G401.6 (cell line): ENCODE results near the gene FAM177A1.
A peak's percentile ranks its signal among the peaks of the same experiment; 100 is the strongest.
"Not testable (repeated sequence)": the region's sequence is repeated elsewhere in the genome, so short reads cannot be mapped to it uniquely, and the experiment has no call there.

Experiments
- FAIRE-seq: peaks from 2 replicates; lab custom pipeline; 2012; peaks lifted over from hg19 to GRCh38; lab: Jason Lieb, UNC

The FAM177A1 gene

GRCh38 chr14:35046048-35046750 lies at the start of gene FAM177A1:
Gene FAM177A1, plus strand, starts transcription at chr14:35046272. Its CDS starts 192 bp downstream, at chr14:35046464.
- no peak for FAIRE-seq

GRCh38 chr14:34997762-34998161 lies 48.3 kb upstream of the FAM177A1 start:
- no peak for FAIRE-seq

- no peak for FAIRE-seq
Measured at GRCh38 chr14:34999500-34999899, 46.6 kb upstream of the FAM177A1 start.

GRCh38 chr14:35001621-35002020 lies 44.5 kb upstream of the FAM177A1 start:
- no peak for FAIRE-seq

- FAIRE-seq = no peak
Measured at GRCh38 chr14:35004839-35005238, 41.2 kb upstream of the FAM177A1 start.

GRCh38 chr14:35016568-35016967 lies 29.5 kb upstream of the FAM177A1 start:
- FAIRE-seq = no peak

- FAIRE-seq = no peak
Measured at GRCh38 chr14:35020713-35021112, 25.4 kb upstream of the FAM177A1 start.

- FAIRE-seq = peak; percentile 54
Measured at GRCh38 chr14:35028435-35028834, 17.6 kb upstream of the FAM177A1 start.

GRCh38 chr14:35032562-35032961 lies 13.5 kb upstream of the FAM177A1 start:
- FAIRE-seq = no peak

- no peak for FAIRE-seq
Measured at GRCh38 chr14:35034440-35034833, 11.6 kb upstream of the FAM177A1 start.

- FAIRE-seq = not testable (repeated sequence)
Measured at GRCh38 chr14:35034944-35035554, 11.0 kb upstream of the FAM177A1 start.

- not testable (repeated sequence) for FAIRE-seq
Measured at GRCh38 chr14:35038312-35038711, 7.8 kb upstream of the FAM177A1 start.

- FAIRE-seq = no peak
Measured at GRCh38 chr14:35042632-35043031, 3.4 kb upstream of the FAM177A1 start.

GRCh38 chr14:35043046-35043445 lies 3.0 kb upstream of the FAM177A1 start:
- FAIRE-seq = no peak

- FAIRE-seq = no peak
Measured at GRCh38 chr14:35044939-35045797, 904 bp upstream of the FAM177A1 start.

- no peak for FAIRE-seq
Measured at GRCh38 chr14:35045798-35046047, 349 bp upstream of the FAM177A1 start.

- FAIRE-seq = no peak
Measured at GRCh38 chr14:35046751-35047536, 872 bp downstream of the FAM177A1 start.

- no peak for FAIRE-seq
Measured at GRCh38 chr14:35047976-35048513, 2.0 kb downstream of the FAM177A1 start.

GRCh38 chr14:35050652-35051051 lies 4.6 kb downstream of the FAM177A1 start:
- FAIRE-seq = no peak

GRCh38 chr14:35051796-35052195 lies 5.7 kb downstream of the FAM177A1 start:
- no peak for FAIRE-seq

- no peak for FAIRE-seq
Measured at GRCh38 chr14:35052637-35053036, 6.6 kb downstream of the FAM177A1 start.

GRCh38 chr14:35061113-35061791 lies 15.2 kb downstream of the FAM177A1 start:
- not testable (repeated sequence) for FAIRE-seq
